ENCODE data around the gene GPR107. TPM values are rescaled to one million over a fixed set of nuclear protein-coding genes. Genes with fewer than 3 reads are reported as not detected.

The GPR107 gene
- total and polyA plus RNA-seq, 2 of the 8 experiments (the other 6 are each of a cell fraction or from before 2014, with no cell fraction given) = 19.3 to 30.7 TPM

DNA sequence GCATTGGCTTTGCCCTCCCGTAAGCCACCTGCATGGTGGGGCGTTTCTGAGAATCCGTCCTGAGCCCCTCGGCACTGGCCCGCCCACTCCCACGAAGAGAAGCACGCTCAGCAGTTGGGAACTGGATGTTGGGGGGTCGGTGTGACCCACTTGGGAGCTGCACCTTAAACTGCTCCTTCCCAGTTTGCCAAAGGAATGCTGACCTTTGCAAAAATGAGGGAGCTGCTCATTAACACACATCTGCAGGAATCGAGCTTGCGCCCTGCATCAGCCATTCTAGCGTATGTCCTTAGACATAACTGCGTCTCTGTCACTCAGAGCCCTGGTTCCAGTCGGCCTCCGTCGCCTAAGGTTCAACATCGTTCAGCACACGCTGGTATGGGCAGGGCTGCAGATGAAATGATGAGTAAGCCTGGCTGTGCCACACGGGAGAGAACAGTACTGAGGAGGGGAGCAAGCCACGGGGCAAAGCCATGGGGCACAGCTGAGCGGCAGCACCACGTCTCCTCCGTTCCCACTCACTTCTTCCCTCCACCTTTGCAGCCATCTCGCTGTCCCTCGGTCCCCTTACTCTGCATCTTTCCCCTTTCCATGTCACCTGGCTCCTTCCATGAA lies 89.7 kb downstream of the GPR107 start:
- Histone ChIP-seq H4K91ac (replicated peaks; ENCODE audit: insufficient read length, low read length) (no peak overlapping the region), H3K4me1 (replicated peaks in 1 of 4; ENCODE audit: control insufficient read depth in 3 of 4, insufficient read depth in 4 of 4, low read length in 3 of 4) (peaks cover 7 to 16% (median 10%) of the 10 kb centered on the region in 4 experiments; a peak in 5 of 7 replicates), H3K27ac (ENCODE audit: low read depth, low read length) (no peak overlapping the region), H3K4me3 (ENCODE audit: extremely low read depth in 1 of 4, insufficient read depth in 2 of 4, low read depth in 3 of 4, low read length in 4 of 4) (no peak overlapping the region), H2BK15ac (ENCODE audit: low read length) (peak overlapping the region; percentile 93), H3K4me2 (ENCODE audit: insufficient read depth in 1 of 2, low read depth in 2 of 2, low read length in 2 of 2) (no peak overlapping the region), H3K9me3 (ENCODE audit: insufficient read depth in 2 of 2, low read depth in 1 of 2, low read length in 1 of 2) (no peaks in the 10 kb centered on the region), H3K36me3 (ENCODE audit: control insufficient read depth in 2 of 4, insufficient read depth in 4 of 4, low read length in 3 of 4) (no peaks in the 10 kb centered on the region), H3K79me2 (ENCODE audit: control insufficient read depth in 1 of 2, insufficient read depth in 2 of 2, low read length in 2 of 2) (no peaks in the 10 kb centered on the region), H2AK5ac (ENCODE audit: low read depth, low read length) (0 out of 2 replicates have a peak overlapping the region, but pooled peaks have one; percentile 75), H3K23ac (ENCODE audit: insufficient read length) (no peak overlapping the region), H3K27me3 (replicated peaks in 1 of 4; ENCODE audit: control insufficient read depth in 3 of 4, extremely low read depth in 1 of 4, insufficient read depth in 3 of 4, low read length in 3 of 4) (no peaks in the 10 kb centered on the region; a peak in 1 of 7 replicates), H3K14ac (ENCODE audit: insufficient read length) (no peak overlapping the region), H3K9ac (replicated peaks in 1 of 4; ENCODE audit: extremely low read depth in 1 of 4, low read depth in 3 of 4, low read length in 3 of 4) (no peak overlapping the region; a peak in 1 of 7 replicates), H3K23me2 (ENCODE audit: low read depth, low read length) (no peaks in the 10 kb centered on the region), H3K18ac (ENCODE audit: extremely low read depth, low read length) (peak overlapping the region; percentile 52; the same call in 1 of the 2 replicates), H3K56ac (replicated peaks; ENCODE audit: insufficient read length, low read depth, low read length) (no peak overlapping the region), H4K5ac (ENCODE audit: insufficient read length, low read depth, low read length) (no peak overlapping the region), H2BK20ac (ENCODE audit: low read length) (peak overlapping the region; percentile 56), H3K4ac (replicated peaks; ENCODE audit: insufficient read length, low read depth, low read length) (no peak overlapping the region), H3K79me1 (ENCODE audit: low read depth, low read length) (no peaks in the 10 kb centered on the region), H4K8ac (ENCODE audit: extremely low read depth, insufficient read depth, low read length) (no peak overlapping the region; the same call in 1 of the 2 replicates), H2BK5ac (ENCODE audit: low read depth, low read length) (peak overlapping the region; percentile 78; the same call in 1 of the 2 replicates), H2BK120ac (replicated peaks; ENCODE audit: low read depth, low read length) (no peak overlapping the region), H2AFZ (ENCODE audit: low read length) (0 out of 2 replicates have a peak overlapping the region, but pooled peaks have one; percentile 7), H2BK12ac (ENCODE audit: low read depth, low read length) (peak overlapping the region; percentile 92; the same call in 1 of the 2 replicates), H4K20me1 (replicated peaks in 1 of 2; ENCODE audit: control insufficient read depth in 1 of 2, insufficient read depth in 2 of 2, low read length in 2 of 2) (no peaks in the 10 kb centered on the region)
- DNase-seq (ENCODE audit: low read depth in 1 of 2, low spot score in 2 of 2) (no peak), FAIRE-seq (no peak)
- 85% methylated on average over 24 of the region's 24 CpGs; no CpG with 5 or more reads in 1 of the 2 experiments for WGBS, 2 experiments (ENCODE audit: extremely low coverage in 1 of 2, insufficient coverage in 1 of 2, insufficient read length in 1 of 2, insufficient replicate concordance in 2 of 2, low coverage in 1 of 2, low lambda C conversion rate in 2 of 2, missing lambda C conversion rate in 1 of 2)
- CTCF ChIA-PET (ENCODE audit: partially characterized antibody) = interaction anchor here (0.7 to 1.8 kb wide), 7 partner anchors 9 to 36 kb away, joined by 3 to 6 read pairs (median 3); no protein-coding TSS in a partner anchor
- TF ChIP-seq ASH2L (IDR thresholded peaks at IDR 0.05; ENCODE audit: low read length) (no peak), MAFK (IDR thresholded peaks at IDR 0.05; ENCODE audit: low read depth, low read length) (peak; percentile 85), TEAD4 (IDR thresholded peaks at IDR 0.05; ENCODE audit: low read depth, low read length) (no peak)
- POLR2A ChIA-PET (ENCODE audit: partially characterized antibody) = interaction anchor here (0.7 to 1.1 kb wide), 2 partner anchors 9 to 12 kb away, joined by 3 to 4 read pairs; no protein-coding TSS in a partner anchor
